Astrocyte (in vitro differentiated cells and primary cell): ENCODE results near the gene POMT2.

Source experiments
- CTCF ChIP-seq: IDR thresholded peaks from 2 replicates; pipeline ENCODE4 v1.5.1; 2011; ENCODE audit warnings: low read depth, mild to moderate bottlenecking, inconsistent platforms, low read length, moderate library complexity; ENCODE audit not compliant: insufficient read depth
- EZH2 ChIP-seq: IDR thresholded peaks from 2 replicates; pipeline ENCODE4 v1.6.1; 2012; ENCODE audit warnings: mild to moderate bottlenecking, low read length, inconsistent platforms; ENCODE audit not compliant: insufficient read depth

- TF ChIP-seq CTCF (no peak), EZH2 (no peak)
These were observed 3.8 kb downstream of the POMT2 start for GRCh38 chr14:77316872-77317301.
